Mesendoderm (in vitro differentiated cells): ENCODE data around the gene IGF1R.

Experiments
- DNase-seq: peaks from one replicate; pipeline ENCODE4 v3.0.0; 2013
- H2AK5ac ChIP-seq: 2 replicates; pipeline ENCODE4 v1.6.1; 2013; ENCODE audit warnings: low read length, inconsistent platforms
- H2BK120ac ChIP-seq: 2 replicates; pipeline ENCODE4 v1.6.1; 2013; ENCODE audit warnings: low read depth, mild to moderate bottlenecking, low read length, moderate library complexity, mixed read lengths
- H2BK15ac ChIP-seq: replicated peaks from 2 replicates; pipeline ENCODE4 v1.6.1; 2013; ENCODE audit warnings: low read depth, mild to moderate bottlenecking, moderate library complexity
- H2BK5ac ChIP-seq: 2 replicates; pipeline ENCODE4 v1.6.1; 2013; ENCODE audit warnings: low read length, inconsistent platforms
- H3K18ac ChIP-seq: 2 replicates; pipeline ENCODE4 v1.6.1; 2013; ENCODE audit warnings: mild to moderate bottlenecking, low read length, mixed read lengths
- H3K23ac ChIP-seq: one replicate; pipeline ENCODE4 v1.6.1; 2013; ENCODE audit warnings: low read length
- H3K27ac ChIP-seq: 2 replicates; pipeline ENCODE4 v1.5.1; 2013; ENCODE audit warnings: low read depth, mild to moderate bottlenecking, inconsistent platforms, low read length, moderate library complexity
- H3K27me3 ChIP-seq: 2 replicates; pipeline ENCODE4 v1.6.1; 2013; ENCODE audit warnings: low read length, control low read depth, mild to moderate bottlenecking, inconsistent platforms; ENCODE audit not compliant: insufficient read depth, poor library complexity
- H3K36me3 ChIP-seq: 2 replicates; pipeline ENCODE4 v1.6.1; 2013; ENCODE audit warnings: low read length, inconsistent platforms; ENCODE audit not compliant: control insufficient read depth, insufficient read depth
- H3K4ac ChIP-seq: one replicate; pipeline ENCODE4 v1.6.1; 2013; ENCODE audit warnings: low read depth, mild to moderate bottlenecking, low read length, moderate library complexity
- H3K4me1 ChIP-seq: 2 replicates; pipeline ENCODE4 v1.6.1; 2013; ENCODE audit warnings: low read depth, low read length, inconsistent platforms; ENCODE audit not compliant: control insufficient read depth
- H3K4me2 ChIP-seq: 2 replicates; pipeline ENCODE4 v1.6.1; 2013; ENCODE audit warnings: low read length
- H3K4me3 ChIP-seq: 2 replicates; pipeline ENCODE4 v1.5.1; 2013; ENCODE audit warnings: mild to moderate bottlenecking, low read length
- H3K56ac ChIP-seq: one replicate; pipeline ENCODE4 v1.6.1; 2013; ENCODE audit warnings: low read length
- H3K79me1 ChIP-seq: 2 replicates; pipeline ENCODE4 v1.6.1; 2013; ENCODE audit warnings: low read length, inconsistent platforms
- H3K79me2 ChIP-seq: 2 replicates; pipeline ENCODE4 v1.6.1; 2013; ENCODE audit warnings: mild to moderate bottlenecking, low read length; ENCODE audit not compliant: control insufficient read depth, insufficient read depth
- H3K9ac ChIP-seq: 2 replicates; pipeline ENCODE4 v1.6.1; 2013; ENCODE audit warnings: low read length, inconsistent platforms
- H4K5ac ChIP-seq: one replicate; pipeline ENCODE4 v1.6.1; 2013; ENCODE audit warnings: low read length
- H4K8ac ChIP-seq: one replicate; pipeline ENCODE4 v1.6.1; 2013; ENCODE audit warnings: low read depth, mild to moderate bottlenecking, control low read depth, low read length, moderate library complexity
- WGBS: extraction: QIAGEN DNeasy Blood & Tissue Kit; methylation state at CpG from one replicate; pipeline ENCODE4 v1.1.7; 2013; ENCODE audit warnings: low lambda C conversion rate, missing lambda C conversion rate; ENCODE audit not compliant: insufficient coverage; ENCODE audit errors: extremely low coverage; 5-methylcytosine and 5-hydroxymethylcytosine counted together

Gene IGF1R

DNA sequence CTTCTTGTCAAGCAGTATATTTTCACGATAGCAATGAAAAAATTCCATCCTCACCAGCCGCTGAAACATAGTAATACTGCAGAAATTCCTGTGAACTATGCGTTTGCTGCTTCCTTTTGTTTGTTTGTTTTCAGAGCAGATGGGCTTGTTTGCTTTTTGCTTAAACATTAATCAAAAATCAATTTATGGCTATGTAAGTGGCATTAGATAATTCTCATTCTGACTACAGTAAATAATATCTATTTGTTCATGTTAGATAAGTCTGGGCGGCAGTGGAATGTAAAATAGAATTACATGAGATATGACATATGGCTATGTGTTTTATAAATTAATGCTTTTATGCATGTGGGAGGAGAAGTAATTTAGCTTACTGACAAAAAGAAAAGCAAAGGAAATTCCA lies 195.5 kb downstream of the IGF1R start:
- H3K27ac ChIP-seq: no peak overlapping the region
- H4K5ac ChIP-seq: no peak overlapping the region
- no peak overlapping the region for H3K4ac ChIP-seq
- no peak overlapping the region for H3K9ac ChIP-seq
- H3K4me2 ChIP-seq: no peak overlapping the region
- H2AK5ac ChIP-seq: no peak overlapping the region
- no peak overlapping the region for H4K8ac ChIP-seq
- no peak overlapping the region for H3K18ac ChIP-seq
- H3K56ac ChIP-seq: no peak overlapping the region
- peaks cover 27% of the 10 kb centered on the region for H3K79me1 ChIP-seq
- H2BK120ac ChIP-seq: no peak overlapping the region
- H3K36me3 ChIP-seq: no peaks in the 10 kb centered on the region
- no peak overlapping the region for H3K23ac ChIP-seq
- H2BK15ac ChIP-seq: no peak overlapping the region
- H3K4me1 ChIP-seq: peaks cover 8% of the 10 kb centered on the region
- H3K27me3 ChIP-seq: no peaks in the 10 kb centered on the region
- no CpG with 5 or more reads among the region's 4 CpGs for WGBS
- peaks cover 64% of the 10 kb centered on the region for H3K79me2 ChIP-seq
- DNase-seq: no peak
- no peak overlapping the region for H2BK5ac ChIP-seq
- no peak overlapping the region for H3K4me3 ChIP-seq

DNA sequence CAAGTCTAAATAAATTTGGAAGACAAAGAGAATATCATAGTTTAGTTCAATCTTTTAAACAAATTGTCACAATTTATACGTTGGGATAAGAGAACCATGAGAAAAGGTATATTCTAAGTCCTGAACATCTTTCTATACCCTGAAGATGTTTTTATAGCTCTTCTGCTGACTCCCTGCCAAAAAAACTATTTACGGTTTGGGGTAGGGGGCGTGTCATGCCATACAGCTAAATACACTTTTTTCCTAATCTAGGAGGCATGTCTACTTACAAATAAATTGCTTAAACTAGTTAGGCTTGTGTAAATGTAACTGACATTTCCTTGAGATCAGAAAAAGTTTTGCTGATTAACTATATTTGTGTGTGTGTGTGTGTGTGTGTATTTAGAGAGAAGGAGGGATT lies 195.9 kb downstream of the IGF1R start:
- Histone ChIP-seq H3K9ac (no peak overlapping the region), H2BK5ac (no peak overlapping the region), H3K4me2 (no peak overlapping the region), H3K36me3 (no peaks in the 10 kb centered on the region), H3K27ac (no peak overlapping the region), H3K4me1 (peaks cover 8% of the 10 kb centered on the region), H3K79me1 (peaks cover 22% of the 10 kb centered on the region), H4K5ac (no peak overlapping the region), H3K23ac (no peak overlapping the region), H3K4me3 (no peak overlapping the region), H2BK15ac (no peak overlapping the region), H3K18ac (no peak overlapping the region), H3K27me3 (no peaks in the 10 kb centered on the region), H4K8ac (no peak overlapping the region), H2BK120ac (no peak overlapping the region), H2AK5ac (no peak overlapping the region), H3K4ac (no peak overlapping the region), H3K56ac (no peak overlapping the region), H3K79me2 (peaks cover 63% of the 10 kb centered on the region)
- no CpG with 5 or more reads among the region's 3 CpGs for WGBS
- DNase-seq: no peak

DNA sequence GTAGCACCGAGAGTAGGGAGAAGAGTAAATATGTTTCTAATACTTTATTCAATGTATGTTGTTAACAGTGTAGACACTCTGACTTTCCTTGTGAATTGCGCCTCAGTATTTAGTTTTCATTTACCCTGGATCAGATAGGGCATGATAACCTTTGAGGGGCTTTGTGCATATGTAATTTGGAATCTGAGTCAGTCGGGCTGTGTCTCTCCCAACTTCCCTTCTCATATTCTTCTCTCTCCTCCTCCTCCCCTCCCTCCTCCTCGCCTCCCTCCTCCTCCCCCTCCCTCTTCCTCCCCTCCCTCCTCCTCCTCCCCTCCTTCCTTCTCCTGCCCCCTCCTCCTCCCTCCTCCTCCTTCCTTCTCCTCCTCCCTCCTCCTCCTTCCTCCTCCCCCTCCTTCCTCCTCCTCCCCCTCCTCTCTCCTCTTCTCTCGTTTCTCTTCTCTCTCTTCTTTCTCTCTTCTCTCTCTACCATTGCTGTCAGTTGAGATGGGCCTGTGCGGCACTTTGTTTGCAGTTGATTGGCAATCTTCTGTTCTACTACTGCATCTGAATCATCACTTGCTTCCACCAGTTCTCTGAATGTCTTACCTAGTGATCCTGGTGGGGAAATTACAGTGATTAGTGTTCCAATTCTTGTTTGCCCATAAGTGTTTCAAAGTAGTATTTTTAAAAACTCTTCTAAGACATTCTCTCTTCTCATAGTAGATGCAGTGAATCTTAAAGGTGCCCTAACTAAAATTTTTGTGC lies 197.0 kb downstream of the IGF1R start:
- Histone ChIP-seq H3K23ac (peak overlapping the region; percentile 51), H3K27me3 (no peaks in the 10 kb centered on the region), H3K4me1 (peaks cover 8% of the 10 kb centered on the region), H3K18ac (peak overlapping the region; percentile 75), H3K4ac (no peak overlapping the region), H2BK15ac (no peak overlapping the region), H3K79me2 (peaks cover 64% of the 10 kb centered on the region), H3K27ac (no peak overlapping the region), H2BK5ac (no peak overlapping the region), H3K9ac (no peak overlapping the region), H4K5ac (no peak overlapping the region), H3K4me2 (no peak overlapping the region), H3K79me1 (peaks cover 23% of the 10 kb centered on the region), H3K36me3 (no peaks in the 10 kb centered on the region), H4K8ac (no peak overlapping the region), H3K56ac (no peak overlapping the region), H2AK5ac (no peak overlapping the region), H2BK120ac (no peak overlapping the region), H3K4me3 (no peak overlapping the region)
- peak; percentile 56 for DNase-seq
- WGBS: no CpG with 5 or more reads among the region's 6 CpGs

DNA sequence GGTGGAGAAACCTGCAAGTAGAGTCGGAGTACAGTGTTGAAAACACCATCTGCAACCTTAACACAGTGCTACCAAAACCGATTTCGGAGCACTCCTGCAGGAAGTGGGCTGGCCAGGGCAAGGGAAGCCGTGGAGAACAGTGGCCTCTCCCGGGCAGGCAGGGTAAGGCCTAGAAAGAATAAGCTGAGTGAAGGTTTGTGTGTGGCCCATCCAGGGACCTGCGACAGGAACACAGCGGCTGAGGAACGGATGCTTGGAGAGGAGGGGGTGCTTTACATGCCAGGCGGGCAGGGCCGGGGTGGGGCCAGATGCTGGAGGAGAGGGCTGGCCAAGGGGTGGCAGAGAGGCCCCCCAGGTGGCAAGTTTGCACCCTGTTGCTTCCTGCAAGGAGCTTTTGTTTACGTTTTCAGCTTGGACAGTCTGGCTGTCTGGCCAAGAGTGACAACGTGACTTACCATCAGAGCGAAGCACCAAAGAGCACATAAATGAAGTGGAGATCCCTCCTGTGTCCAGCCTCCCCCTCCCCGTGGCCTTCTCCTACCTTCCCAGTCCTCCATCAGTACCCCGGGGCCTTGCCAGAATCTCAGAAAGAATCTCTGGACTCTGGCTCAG lies 202.7 kb downstream of the IGF1R start:
- H3K4me3 ChIP-seq: no peak overlapping the region

DNA sequence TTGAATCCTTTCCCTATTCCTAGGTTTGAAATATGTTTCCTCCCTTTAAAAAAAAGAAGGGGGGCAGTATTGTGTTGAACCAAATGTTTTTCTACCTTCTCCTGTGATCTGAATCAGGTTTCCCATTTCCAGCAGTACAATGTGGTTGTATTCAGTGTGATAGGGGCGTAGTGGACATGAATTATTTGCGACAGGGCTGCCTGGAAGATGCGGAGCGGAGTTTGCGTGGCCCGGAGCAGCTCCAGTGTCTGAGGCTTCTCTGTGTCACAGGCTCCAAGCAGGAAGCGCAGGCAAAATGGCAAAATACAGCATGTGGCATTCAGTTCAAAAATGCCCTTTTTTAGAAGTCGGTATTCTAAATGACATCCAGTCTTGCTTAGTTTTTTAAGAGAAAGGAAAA lies 204.8 kb downstream of the IGF1R start:
- Histone ChIP-seq H2BK120ac (no peak overlapping the region), H3K18ac (no peak overlapping the region), H2BK15ac (no peak overlapping the region), H3K27ac (no peak overlapping the region), H3K79me1 (peaks cover 26% of the 10 kb centered on the region), H3K9ac (peak overlapping the region; percentile 76), H3K36me3 (no peaks in the 10 kb centered on the region), H2AK5ac (no peak overlapping the region), H3K23ac (no peak overlapping the region), H4K8ac (no peak overlapping the region), H3K79me2 (peaks cover 71% of the 10 kb centered on the region), H3K27me3 (no peaks in the 10 kb centered on the region), H4K5ac (no peak overlapping the region), H3K4me1 (peaks cover 12% of the 10 kb centered on the region), H3K4ac (no peak overlapping the region), H3K4me3 (no peak overlapping the region), H2BK5ac (no peak overlapping the region), H3K56ac (peak overlapping the region; percentile 59), H3K4me2 (peak overlapping the region; percentile 100)
- peak; percentile 82 for DNase-seq
- WGBS: no CpG with 5 or more reads among the region's 8 CpGs

More for the DNA sequence above, 202.7 kb downstream of the IGF1R start:
- H2AK5ac ChIP-seq: no peak overlapping the region
- H3K27me3 ChIP-seq: no peaks in the 10 kb centered on the region
- H3K9ac ChIP-seq: peak overlapping the region; percentile 35
- H3K4me1 ChIP-seq: peaks cover 12% of the 10 kb centered on the region
- no peak overlapping the region for H3K4me2 ChIP-seq
- no peak overlapping the region for H4K5ac ChIP-seq
- no peak overlapping the region for H4K8ac ChIP-seq
- H3K27ac ChIP-seq: peak overlapping the region; percentile 13
- no peaks in the 10 kb centered on the region for H3K36me3 ChIP-seq
- no peak overlapping the region for H3K23ac ChIP-seq
- H2BK15ac ChIP-seq: no peak overlapping the region
- no peak overlapping the region for H3K4ac ChIP-seq
- H3K79me2 ChIP-seq: peaks cover 81% of the 10 kb centered on the region
- peaks cover 33% of the 10 kb centered on the region for H3K79me1 ChIP-seq
- peak overlapping the region; percentile 51 for H3K56ac ChIP-seq
- no peak overlapping the region for H2BK120ac ChIP-seq
- no peak overlapping the region for H2BK5ac ChIP-seq
- peak; percentile 91 for DNase-seq
- WGBS: no CpG with 5 or more reads among the region's 15 CpGs
- H3K18ac ChIP-seq: no peak overlapping the region
